Kidney tubule cell (primary cell): ENCODE results near the gene BAZ1B.
"Not testable (repeated sequence)": the region's sequence is repeated elsewhere in the genome, so short reads cannot be mapped to it uniquely, and the experiment has no call there.

Experiments
- DNase-seq: peaks from one replicate; pipeline ENCODE4 v3.0.0-alpha.2; 2018; ENCODE audit warnings: low spot score

Gene BAZ1B

DNA sequence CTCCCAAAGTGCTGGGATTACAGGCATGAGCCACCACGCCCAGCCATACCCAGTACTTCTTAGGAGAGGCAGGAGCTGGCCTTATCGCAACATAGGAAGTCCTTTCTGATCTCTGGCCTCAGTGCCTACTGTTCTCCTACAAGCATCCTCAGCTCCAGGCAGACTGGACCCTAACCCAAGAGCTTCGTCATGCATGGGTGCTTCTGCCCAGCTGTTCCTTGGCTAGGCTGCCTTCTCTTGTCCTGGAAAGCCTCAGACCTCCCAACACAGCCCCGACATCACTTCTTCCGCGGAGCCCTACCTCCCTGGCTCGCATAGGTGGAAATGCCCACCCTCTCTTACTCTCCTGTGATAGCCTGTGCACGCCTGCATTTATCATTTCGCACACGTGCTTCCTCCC lies 19.6 kb upstream of the BAZ1B start:
- no peak for DNase-seq

DNA sequence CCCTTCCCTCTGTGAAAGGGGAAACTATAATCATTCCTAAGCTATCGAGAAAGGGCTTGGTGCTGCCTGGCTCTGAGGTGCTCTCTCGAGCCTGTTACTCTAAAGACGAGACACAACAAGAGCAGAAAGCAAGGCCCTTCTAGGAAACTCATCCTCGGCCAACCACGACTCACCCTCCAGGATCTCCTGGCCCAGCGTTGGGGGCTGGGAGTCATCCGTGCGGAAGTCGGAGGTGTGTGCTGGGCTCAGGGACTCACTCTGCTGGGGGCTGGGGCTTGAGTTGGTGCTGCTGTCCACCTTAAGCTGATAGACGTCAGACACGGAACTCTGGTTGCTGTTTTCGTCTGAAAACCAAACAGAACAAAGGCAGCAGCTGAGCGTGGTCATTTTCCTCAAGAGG lies 17.6 kb upstream of the BAZ1B start:
- DNase-seq: no peak

DNA sequence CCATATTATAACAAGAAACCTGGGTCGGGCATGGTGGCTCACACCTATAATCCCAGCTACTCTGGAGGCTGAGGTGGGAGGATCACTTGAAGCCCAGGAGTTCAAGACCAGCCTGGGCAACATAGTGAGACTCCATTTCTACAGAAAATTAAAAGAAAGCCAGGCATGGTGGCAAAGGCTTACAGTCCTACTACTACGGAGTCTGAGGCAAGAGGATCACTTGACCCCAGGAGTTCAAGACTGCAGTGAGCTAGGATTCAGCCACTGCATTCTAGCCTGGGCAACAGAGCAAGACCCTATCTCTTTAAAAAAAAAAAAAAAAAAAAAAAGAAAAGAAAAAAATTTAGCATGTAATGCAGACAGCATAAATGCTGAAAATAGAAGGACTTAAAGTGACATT lies 16.4 kb upstream of the BAZ1B start:
- not testable (repeated sequence) for DNase-seq

DNA sequence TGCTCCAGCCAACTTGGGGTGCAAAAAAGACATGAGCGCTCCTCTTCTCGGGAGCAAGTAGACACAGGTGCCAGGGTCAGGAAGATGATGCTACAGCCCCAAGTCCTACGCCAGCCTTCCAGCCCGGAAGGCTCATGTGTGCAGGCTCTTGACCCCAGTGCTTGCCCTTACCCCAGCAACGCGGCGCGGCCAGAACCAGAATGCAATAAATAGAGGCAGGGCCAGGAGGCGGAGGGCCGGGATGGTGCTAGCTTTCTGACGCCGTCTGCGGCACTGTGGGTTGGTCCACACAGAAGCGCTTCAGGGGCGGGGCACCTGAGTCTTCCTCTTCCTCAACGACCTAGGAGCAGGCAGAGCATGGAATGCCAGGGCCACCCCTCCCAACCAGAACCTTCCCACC lies 15.0 kb upstream of the BAZ1B start:
- no peak for DNase-seq

DNA sequence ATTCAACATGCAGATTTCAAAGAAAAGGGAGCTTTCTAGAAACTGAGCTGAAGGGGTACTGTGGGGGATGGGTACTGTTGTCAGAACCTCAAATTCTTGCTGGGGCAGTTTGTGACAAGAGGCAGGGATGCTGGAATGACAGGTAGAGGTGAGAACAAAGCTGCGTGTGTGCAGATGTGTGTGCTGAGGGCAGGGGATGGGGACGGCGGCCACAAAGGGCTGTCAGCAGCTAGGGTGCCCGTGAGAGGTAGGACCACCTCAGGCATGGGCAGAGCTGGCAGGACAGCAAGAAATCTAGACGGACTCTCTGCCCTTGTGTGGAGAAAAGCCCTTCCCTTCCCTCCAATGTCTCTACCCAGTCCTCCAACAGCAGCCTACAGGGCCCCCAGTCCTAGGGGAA lies 14.4 kb upstream of the BAZ1B start:
- no peak for DNase-seq

DNA sequence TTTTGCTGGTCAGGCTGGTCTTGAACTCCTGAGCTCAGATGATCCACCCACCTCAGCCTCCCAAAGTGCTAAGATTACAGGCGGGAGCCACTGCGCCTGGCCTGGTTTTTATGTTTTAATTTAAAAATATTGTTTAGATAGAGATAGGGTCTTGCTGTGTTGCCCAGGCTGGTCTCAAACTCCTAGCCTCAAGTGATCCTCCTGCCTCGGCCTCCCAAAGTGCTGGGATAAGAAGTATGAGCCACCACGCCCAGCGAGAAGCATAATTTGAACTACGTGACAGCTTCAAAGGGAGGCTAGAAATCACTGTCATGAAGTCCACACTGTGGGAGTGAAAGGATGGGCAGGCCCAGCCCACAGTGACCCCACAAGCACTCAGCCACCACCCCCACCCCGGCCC lies 13.8 kb upstream of the BAZ1B start:
- DNase-seq: not testable (repeated sequence)

DNA sequence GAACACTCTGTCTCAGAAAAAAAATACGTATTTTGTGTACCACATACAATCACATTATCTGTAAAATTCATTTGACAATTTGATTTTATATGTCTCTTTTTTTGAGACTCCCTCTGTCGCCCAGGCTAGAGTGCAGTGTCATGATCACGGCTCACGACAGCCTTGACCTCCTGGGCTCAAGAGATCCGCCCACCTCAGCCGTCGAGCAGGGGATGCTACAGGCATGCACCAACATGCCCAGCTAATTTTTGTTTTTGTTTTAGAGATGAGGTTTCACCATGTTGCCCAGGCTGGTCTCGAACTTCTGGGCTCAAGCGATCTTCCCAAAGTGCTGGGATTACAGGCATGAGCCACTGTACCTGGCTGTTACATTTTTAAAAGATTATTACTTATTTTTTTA lies 11.6 kb upstream of the BAZ1B start:
- no peak for DNase-seq

DNA sequence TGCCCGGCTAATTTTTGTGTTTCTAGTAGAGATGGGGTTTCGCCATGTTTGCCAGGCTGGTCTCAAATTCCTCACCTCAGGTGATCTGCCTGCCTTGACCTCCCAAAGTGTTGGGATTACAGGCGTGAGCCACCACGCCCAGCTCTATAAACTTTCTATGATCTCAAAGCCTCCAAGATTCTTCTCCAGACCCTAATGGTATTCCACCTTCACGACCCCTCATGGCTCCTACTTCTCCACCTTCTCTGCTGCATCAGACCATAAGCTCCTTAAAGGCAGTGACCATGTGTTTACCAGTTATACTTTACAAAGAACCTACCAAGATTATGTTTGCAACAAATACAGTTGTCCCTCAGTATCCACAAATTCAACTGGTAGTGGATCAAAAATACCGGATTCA lies 10.1 kb upstream of the BAZ1B start:
- DNase-seq: no peak

DNA sequence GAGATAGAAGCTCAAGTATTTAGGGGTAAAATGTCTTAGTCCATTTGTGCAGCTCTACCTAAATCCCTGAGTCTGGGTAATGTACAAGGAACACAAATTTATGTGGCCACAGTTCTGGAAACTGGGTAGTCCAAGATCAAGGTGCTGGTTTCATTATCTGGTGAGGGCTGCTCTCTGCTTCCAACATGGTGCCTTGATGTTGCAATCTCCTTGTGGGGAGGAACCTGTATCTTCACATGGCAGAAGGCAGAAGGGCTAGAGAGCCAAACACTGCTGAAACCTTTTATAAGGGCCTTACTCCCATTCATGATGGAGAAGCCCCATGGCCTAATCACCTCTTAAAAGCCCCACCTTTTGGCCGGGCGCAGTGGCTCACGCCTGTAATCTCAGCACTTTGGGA lies 8.7 kb upstream of the BAZ1B start:
- DNase-seq: no peak

DNA sequence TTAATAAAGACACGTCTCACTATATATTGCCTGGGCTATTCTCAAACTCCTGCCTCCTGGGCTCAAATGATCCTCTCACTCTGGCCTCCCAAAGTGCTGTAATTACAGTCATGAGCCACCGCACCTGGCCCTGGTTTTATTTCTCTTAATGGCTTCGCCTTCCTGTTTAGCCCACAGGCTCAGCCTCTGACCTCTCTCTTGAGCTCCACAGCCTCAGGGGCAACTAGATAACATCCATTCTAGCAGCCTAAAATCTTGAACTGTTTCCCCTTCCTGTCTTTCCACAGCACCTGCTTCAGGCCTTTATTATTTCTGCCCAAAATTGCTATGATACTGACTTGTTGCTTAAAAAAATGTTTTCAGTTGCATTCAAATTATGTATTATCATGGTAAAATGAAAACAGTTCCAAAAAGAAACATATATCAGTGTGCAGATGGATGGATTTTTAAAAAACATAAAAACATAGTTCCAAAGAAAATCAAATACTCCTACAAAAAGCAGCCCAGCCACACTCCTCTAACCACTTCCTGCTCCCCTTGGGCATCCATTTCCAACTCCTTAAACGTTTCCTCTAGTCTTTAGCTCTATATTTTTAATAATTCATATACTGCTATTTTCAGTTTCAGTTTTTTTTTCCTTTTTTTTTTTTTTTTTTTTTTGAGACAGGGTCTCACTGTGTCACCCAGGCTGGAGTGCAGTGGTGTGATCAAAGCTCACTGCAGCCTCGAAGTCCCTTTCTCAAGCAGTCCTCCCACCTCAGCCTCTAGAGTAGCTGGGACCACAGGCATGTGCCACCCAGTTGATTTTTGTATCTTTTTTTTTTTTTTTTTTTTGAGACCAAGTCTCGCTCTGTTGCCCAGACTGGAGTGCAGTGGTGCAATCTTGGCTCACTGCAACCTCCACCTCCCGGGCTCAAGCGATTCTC lies 5.1 kb upstream of the BAZ1B start:
- no peak for DNase-seq

DNA sequence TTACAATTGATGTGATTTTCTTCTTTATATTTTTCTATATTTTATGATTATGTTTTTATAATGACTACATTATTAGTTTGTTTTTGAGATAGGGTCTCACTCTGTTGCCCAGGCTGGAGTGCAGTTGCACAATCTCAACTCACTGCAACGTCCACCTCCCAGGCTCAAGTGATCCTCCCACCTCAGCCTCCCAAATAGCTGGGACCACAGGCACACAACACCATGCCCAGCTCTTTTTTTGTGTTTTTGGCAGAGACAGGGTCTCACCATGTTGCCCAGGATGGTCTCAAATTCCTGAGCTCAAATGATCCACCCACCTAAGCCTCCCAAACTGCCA lies 4.0 kb upstream of the BAZ1B start:
- not testable (repeated sequence) for DNase-seq

DNA sequence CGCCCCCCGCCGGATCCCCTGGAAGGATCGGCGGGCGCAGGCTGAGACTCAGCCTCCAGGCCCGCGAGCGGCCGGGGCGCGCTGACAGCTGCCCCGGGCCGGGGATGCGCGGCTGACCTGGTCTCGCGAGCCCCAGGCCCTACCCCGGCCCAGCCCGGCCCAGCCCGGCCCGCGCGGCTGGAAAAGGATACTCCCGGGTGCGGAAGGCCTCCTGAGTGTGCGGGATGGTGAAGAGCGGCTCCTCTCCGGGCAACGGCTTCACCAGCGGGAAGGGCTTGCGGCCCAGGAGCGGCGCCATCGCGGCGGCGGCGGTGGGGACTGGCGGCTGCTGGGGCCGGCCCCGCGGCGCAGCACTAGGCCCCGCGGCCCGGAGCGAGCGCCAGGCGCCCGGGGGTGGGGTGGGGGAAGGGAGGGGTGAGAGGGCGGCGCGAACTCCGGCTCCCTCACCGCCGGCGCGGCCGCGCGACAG lies 423 bp downstream of the BAZ1B start:
- DNase-seq: no peak

DNA sequence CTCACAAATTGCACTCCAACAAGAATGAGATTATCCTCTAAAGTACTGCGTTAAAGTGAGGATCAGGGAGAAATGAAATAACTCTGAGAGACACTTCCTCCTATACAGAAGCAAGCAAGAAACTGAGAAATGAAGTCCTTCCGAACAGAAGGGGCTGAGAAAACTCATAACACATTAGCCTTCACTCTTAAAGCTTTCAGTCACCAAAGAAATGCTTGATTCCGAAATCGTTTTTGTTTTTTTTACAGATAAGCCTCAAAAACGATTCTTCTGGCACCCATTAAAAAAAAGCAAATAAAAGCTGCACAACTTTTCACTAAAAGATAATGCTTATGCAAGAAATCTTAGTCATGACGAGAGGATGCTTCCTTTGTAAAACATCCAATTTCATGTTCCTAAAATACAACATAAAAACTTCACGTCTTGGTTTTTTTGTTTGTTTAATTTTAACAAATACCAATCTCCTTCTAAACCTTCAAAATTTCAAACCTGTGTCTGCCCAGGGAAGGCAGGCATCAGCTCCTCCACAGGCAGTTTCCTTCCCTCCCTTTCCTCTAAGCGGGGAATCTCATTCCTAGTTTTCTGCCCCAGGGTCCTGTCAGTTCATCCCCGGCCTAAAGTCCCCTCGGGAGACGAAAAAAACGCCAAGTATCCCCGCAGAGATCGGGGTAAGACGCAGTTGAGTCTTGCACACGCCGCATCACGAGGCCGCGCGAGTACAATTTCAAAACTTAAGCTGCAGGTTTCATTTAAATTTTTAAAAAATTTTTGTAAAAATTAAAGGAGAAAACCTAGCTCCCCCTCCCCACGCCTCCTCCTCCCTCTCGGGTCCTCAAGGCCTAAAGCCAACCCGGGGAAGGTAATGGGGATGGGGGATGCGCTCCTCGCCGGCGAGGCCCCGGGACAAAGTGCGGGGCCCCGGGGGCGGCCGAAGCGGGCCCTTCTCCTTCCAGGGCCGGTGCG lies 1.1 kb downstream of the BAZ1B start:
- DNase-seq: peak; percentile 15

DNA sequence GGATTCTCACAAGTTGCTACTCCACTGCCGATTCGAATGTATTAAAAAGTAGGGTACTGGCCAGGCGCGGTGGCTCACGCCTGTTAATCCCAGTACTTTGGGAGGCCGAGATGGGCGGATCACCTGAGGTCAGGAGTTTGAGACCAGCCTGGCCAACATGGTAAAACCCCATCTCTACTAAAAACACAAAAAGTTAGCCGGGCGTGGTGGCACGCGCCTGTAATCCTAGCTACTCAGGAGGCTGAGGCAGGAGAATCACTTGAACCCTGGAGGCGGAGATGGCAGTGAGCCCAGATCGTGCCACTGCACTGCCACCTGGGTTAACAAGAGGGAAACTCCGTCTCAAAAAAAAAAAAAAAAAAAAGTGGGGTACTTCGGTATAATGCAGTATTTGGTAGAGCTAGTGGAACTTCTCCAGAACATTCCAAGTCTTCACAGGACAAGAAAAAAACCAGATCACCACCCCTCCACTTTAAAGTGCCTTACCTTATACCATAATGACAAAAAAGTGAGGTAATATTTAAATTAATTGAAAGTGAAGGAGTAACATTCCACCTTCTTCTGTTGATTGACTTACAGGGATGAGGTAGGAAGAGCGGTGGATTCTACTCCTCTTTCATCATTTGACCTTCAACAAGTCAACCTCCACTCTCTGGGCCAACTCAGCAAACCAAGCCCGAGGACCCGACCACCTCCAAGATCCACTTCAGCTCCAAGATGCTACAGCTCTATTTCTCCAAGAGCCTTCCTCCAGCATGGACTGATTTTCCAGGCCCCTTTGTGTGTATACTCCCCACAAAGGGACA lies 2.0 kb downstream of the BAZ1B start:
- DNase-seq: peak; percentile 13

DNA sequence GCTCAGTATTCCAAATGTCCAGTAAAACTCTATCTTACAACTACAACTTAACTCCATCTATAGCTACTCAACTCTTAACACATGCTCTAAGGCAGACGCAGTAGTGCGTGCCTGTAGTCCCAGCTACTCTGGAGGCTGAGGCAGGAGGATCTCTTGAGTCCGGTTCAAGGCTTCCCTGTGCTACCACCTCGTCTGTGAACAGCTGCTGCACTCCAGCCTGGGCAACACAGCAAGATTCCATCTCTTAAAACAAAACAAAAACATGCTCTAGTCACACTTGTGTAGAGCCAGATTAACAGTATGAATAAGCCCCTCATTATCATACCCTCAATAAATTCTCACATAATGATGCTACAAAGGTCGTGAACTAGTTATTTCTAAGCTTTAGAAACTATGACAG lies 3.6 kb downstream of the BAZ1B start:
- DNase-seq: no peak

DNA sequence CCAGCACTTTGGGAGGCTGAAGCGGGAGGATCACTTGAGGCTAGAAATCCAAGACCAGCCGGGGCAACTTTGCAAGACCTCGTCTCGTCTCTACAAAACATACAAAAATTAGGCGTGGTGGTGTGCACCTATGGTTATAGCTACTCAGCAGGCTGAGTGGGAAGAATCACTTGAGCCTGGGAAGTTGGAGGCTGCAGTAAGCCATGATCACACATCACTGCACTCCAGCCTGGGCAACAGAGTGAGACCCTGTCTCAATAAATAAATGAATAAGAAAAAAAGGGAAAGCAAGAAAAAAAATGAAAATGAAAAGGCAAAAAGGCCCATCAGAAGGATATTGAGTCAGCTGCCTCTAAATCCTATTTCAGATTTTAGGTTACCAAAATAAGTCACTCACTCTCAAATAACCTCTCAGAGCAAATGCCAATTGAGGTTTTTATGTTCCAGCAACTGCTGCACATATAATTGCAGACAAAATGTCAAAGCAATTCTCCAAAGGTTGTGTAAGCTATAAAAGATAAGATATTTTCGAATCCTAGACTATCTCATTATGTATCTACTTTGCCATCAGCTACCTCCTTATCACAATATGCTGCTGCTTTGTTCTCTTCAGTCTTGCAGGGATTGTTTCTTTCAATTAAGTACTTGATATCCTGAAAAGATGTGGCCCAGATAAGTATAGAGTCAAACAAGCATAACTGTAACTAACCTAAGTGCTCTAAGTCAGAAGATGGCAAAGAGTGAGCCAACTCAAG lies 4.7 kb downstream of the BAZ1B start:
- DNase-seq: no peak

DNA sequence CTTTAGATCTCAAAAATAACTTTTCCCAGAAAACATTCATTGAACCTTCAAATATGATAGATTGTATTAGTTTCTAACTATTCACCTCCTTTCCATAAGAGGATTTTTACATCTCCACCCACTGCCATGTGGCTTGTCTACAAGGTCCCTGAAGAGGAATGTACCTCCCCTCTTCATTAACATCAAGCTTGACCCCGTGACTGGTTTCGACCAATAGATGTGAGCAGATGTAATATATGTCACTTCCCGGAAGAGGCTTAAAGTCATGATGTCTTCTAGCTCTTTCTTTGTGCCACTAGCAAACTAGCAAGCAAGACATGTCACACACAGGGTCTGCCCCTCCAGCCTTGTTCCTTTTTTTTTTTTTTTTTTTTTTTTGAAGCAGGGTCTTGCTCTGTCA lies 6.9 kb downstream of the BAZ1B start:
- no peak for DNase-seq

DNA sequence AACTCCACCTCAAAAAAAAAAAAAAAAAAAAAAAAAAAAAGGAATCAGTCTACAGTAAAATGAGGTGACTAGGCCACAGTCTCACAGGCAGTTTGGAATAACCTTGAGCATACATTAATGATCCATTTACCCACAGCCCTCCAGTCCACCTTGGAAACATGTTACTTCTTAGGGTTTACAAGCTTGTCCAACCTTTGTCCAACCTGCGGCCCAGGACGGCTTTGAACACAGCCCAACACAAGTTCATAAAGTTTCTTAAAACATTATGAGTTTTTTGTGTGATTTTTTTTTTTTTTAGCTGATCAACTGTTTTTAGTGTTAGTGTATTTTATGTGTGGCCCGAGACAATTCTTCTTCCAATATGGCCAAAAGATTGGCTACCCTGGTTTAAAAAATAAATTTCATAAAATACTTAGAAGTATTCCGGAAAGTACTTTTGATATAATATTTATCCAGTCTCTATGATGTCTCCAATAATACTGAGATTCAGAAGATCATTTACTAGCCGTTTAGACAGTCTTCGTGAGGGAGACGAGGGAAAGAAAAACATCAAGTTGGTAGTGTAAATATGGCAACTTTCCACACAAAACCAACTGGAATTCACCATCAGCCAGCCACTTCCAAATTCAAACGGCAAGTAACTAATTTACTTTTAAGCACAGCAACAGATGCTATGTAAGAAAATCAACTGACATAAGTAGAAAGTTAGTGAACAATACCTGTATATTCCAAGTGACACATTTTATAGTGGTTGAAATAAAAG lies 9.9 kb downstream of the BAZ1B start:
- DNase-seq: peak; percentile 25

DNA sequence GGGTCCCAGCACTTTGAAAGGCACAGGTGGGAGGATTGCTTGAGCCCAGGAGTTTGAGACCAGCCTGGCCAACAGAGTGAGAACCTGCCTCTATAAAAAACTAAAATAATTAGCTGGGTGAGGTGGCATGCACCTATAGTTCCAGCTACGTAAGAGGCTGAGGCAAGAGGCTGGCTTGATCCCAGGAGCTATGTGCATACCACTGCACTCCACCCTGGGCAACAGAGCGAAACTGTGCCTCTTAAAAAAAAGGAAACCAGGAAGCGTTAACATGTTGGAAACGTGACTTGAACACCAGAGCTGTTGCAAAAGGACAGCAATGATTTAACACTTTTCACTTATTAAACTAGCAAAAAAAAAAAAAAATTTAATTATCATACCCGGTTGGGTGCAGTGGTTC lies 12.6 kb downstream of the BAZ1B start:
- peak; percentile 84 for DNase-seq

DNA sequence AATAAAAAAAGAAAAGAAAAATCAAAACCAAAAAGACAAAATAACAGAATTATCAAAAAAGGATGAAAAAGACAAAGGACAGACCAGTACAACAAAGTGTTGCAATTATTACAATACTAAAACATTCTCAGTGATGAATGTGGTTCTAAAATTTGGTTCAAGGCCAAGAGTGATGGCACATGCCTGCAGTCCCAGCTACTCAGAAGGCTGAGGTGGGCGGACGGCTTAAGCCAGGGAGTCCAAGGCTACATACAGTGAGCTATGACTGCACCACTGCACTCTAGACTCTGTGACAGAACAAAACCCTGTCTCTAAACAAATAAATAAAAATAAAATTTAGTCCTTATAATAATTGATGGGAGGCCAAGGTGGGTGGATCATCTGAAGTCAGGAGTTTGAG lies 14.5 kb downstream of the BAZ1B start:
- DNase-seq: no peak

DNA sequence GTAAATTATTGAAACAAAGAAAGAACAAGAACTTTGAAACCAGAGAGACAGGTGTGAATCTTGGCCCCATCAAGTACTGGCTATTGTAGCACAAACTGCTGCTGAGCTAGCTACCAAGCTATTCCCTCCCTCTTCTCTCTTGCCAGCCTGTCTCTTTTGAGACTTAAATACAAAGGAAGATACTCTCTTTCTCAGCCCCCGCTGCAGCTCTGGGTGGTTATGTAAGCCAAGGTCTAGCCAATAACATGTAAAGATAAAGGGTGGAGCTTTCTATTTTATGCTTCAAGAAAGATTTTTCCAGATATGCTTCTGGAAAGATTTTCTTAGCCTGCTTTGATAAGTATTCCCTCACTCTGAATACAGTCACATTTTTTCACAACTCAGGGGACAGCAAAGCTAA lies 17.2 kb downstream of the BAZ1B start:
- no peak for DNase-seq
